ENCODE measurements around the gene MUL1.

GRCh38 chr1:20507564-20508410 lies at the start of gene MUL1:
- TF ChIP-seq CTCF (IDR thresholded peaks at IDR 0.05; ENCODE audit: insufficient read depth, low read depth, low read length) (no peak), EZH2 (IDR thresholded peaks at IDR 0.05; ENCODE audit: insufficient read depth, low read length) (no peak)

All from astrocyte (in vitro differentiated cells and primary cell).